Measurements from ENCODE around the gene SP2. TPM values are rescaled to one million over a fixed set of nuclear protein-coding genes. Genes with fewer than 3 reads are reported as not detected.
A peak's percentile ranks its signal among the peaks of the same experiment; 100 is the strongest.

SP2 gene
- 10 to 100 TPM; 21.7 to 24.2 (median 21.7) TPM for total RNA-seq
- long read RNA-seq, donor 1, transcript SP2-201 (7 exons, 3,112 nt), result major isoform, 6 of 20 reads
- long read RNA-seq, donor 1, partial matches to known transcripts, result 5 of 20 reads
- long read RNA-seq, donor 1, other reads (novel, unspliced or antisense), result 9 of 20 reads
- long read RNA-seq, donor 2, partial matches to known transcripts, result 2 of 2 reads
- long read RNA-seq, donor 2, other reads (novel, unspliced or antisense), result 0 of 2 reads

DNA sequence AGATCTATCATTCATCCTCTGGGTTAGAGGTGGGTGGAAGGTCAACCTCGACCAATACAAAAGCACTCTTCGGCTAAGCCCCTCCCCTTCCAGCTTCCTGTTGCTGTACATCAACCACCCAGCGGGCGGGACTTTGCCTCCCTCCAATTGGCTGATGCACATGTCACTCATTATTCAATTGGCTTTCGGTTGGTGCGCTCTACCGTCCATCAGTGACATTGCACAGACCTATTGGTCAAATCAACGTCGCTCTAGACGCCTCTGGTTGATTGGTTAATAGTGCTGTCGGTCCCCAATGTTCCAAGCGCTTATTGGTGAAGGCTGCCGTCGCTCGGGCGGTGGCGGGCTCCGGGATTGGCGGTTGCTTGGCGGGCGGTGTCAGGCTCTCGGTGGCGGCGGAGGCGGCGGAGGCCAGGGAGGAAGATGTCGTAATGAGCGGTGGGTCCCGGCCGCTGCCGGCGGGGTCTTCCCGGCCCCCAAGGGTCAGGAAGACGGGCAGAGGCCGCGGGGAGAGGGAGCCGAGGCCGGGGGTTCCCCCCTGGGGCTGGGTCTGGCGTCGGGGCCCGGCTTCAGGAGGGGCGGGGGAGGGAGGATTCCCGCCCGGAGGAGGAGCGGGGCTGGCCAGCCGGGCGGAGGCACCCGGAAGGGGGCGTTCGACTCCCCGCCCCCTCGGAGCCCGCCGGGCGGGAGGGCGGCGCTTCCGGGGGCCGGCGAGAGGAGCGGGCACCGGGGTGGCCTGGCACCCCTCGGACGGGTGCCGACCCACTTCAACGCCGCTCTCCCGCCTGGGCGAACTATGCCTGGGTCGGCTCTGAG, at the start of gene SP2:
Gene SP2, plus strand, starts transcription at position 381 of the 816 bp plus-strand sequence. Its CDS starts 51 bp downstream, at position 432.
- Histone ChIP-seq H3K36me3 (ENCODE audit: low read depth) (peaks cover 3% of the 10 kb centered on the region), H3K4me3 (peak within 1 kb of the TSS; percentile 77), H3K4me1 (ENCODE audit: low read depth) (peaks cover 12% of the 10 kb centered on the region), H3K9me3 (no peaks in the 10 kb centered on the region)
- DNase-seq (peak; percentile 99 to 100 (median 99)), ATAC-seq (peak; percentile 89)
- intact Hi-C loops (cut with DNase I, micrococcal nuclease), result no loop called here
- TF ChIP-seq CTCF (IDR thresholded peaks at IDR 0.05), result no peak

- H3K4me1 ChIP-seq (ENCODE audit: low read depth), result peaks cover 21% of the 10 kb centered on the region
- H3K9me3 ChIP-seq, result no peaks in the 10 kb centered on the region
- ATAC-seq (no peak), DNase-seq (no peak)
- intact Hi-C loops (cut with DNase I, micrococcal nuclease), result loop anchor here in 1 of 2 donors (5.0 to 10.0 kb wide), 2 partner anchors 35 to 118 kb away; no protein-coding TSS in a partner anchor
- no peak overlapping the region for H3K4me3 ChIP-seq
- H3K36me3 ChIP-seq (ENCODE audit: low read depth), result no peaks in the 10 kb centered on the region
- no peak for TF ChIP-seq CTCF (IDR thresholded peaks at IDR 0.05)
These were observed 49.2 kb upstream of the SP2 start for GRCh38 chr17:47846716-47847340.

DNA sequence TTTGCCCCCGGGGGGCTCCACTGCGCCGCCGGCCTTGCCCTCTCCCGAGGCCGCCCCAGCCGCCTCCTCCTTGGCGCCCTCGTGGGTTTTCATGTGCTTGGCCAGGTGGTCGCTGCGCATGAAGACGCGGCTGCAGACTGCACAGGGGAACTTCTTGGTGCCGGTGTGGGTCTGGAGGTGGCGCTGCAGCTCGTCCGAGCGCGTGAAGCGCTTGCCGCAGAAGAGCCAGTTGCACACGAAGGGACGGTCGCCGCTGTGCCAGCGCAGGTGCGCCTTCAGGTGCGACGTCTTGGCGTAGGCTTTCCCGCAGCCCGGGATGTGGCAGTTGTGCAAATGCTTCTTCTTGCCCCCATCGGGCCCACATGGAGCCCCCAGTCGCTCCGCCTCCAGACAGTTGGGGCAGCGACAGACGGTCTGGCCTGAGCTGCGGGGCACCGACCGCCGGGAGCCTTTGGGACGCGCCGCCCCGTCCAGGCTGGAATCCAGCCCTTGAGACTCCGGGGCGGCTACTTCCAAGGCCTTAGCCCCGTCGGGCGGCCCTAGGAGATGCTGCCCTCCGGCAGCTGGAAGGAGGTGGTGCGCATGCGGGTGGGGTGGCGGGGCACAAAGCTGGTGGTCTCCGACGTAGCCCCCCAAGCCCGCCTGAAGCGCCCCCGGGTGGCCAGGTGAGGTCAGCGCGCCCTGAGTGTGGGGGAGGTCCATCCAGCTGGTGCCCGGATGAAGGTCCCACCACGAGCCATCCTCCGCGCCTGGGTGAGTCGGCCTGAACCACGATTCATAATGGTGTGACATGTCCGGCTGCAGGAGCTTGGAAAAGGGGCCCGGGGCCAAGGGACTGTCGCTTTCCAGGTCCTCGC, 48.5 kb upstream of the SP2 start:
- no peak for DNase-seq
- intact Hi-C loops (cut with DNase I, micrococcal nuclease), result loop anchor here in 1 of 2 donors (5.0 to 10.0 kb wide), 2 partner anchors 35 to 117 kb away; no protein-coding TSS in a partner anchor
- peak; percentile 15 for TF ChIP-seq CTCF (IDR thresholded peaks at IDR 0.05)
- H3K36me3 ChIP-seq (ENCODE audit: low read depth), result no peaks in the 10 kb centered on the region
- peaks cover 13% of the 10 kb centered on the region for H3K4me1 ChIP-seq (ENCODE audit: low read depth)
- no peaks in the 10 kb centered on the region for H3K9me3 ChIP-seq
- H3K4me3 ChIP-seq, result no peak overlapping the region
- ATAC-seq, result no peak

GRCh38 chr17:47848198-47848513, 47.9 kb upstream of the SP2 start:
- H3K4me1 ChIP-seq (ENCODE audit: low read depth), result peaks cover 8% of the 10 kb centered on the region
- H3K4me3 ChIP-seq, result no peak overlapping the region
- DNase-seq (no peak), ATAC-seq (no peak)
- no peaks in the 10 kb centered on the region for H3K9me3 ChIP-seq
- H3K36me3 ChIP-seq (ENCODE audit: low read depth), result no peaks in the 10 kb centered on the region
- intact Hi-C loops (cut with DNase I, micrococcal nuclease), result loop anchor here in 1 of 2 donors (5.0 to 10.0 kb wide), 2 partner anchors 34 to 117 kb away; no protein-coding TSS in a partner anchor
- no peak for TF ChIP-seq CTCF (IDR thresholded peaks at IDR 0.05)

DNA sequence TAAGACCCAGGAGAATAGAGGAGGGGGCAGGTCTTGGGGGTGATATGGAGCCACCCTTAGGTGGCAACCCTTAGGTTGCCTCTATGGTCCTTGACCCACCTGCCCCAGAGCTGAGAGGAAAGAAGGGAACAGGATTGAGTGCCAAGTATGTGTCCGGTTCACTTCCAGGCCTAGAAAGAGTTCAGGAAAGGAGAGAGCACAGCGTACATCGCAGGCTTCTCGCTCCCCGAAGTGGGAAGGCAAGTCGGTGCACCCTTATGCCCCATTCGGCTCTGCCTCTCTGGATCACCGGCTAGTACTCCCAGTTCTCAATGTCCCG, 45.7 kb upstream of the SP2 start:
- no peak for TF ChIP-seq CTCF (IDR thresholded peaks at IDR 0.05)
- no peaks in the 10 kb centered on the region for H3K9me3 ChIP-seq
- intact Hi-C loops (cut with DNase I, micrococcal nuclease), result no loop called here
- H3K4me1 ChIP-seq (ENCODE audit: low read depth), result peaks cover 8% of the 10 kb centered on the region
- no peaks in the 10 kb centered on the region for H3K36me3 ChIP-seq (ENCODE audit: low read depth)
- ATAC-seq (peak; percentile 36), DNase-seq (no peak)
- H3K4me3 ChIP-seq, result no peak overlapping the region

Data from mucosa of descending colon (tissue), 3 donors.